HepG2 (cell line): Measurements from ENCODE around the gene UBL5. TPM values are rescaled to one million over a fixed set of nuclear protein-coding genes. Genes with fewer than 3 reads are reported as not detected.
A peak's percentile ranks its signal among the peaks of the same experiment; 100 is the strongest.

Experiments used
- AGO1 ChIP-seq: fragments of 200-400 bp; formaldehyde crosslinking; IDR thresholded peaks from 2 replicates; pipeline ENCODE4 v1.6.1; 2017; ENCODE audit warnings: mild to moderate bottlenecking, low read depth, low read length, moderate library complexity; ENCODE audit not compliant: poor library complexity, severe bottlenecking
- KLF13 ChIP-seq: sonication (generic); formaldehyde crosslinking; IDR thresholded peaks from 2 replicates; pipeline ENCODE4 v1.4.0; 2020; ENCODE audit warnings: mild to moderate bottlenecking, missing genetic modification reagents
- LBX2 ChIP-seq: sonication (generic); formaldehyde crosslinking; IDR thresholded peaks from 2 replicates; pipeline ENCODE4 v1.5.0; 2020; ENCODE audit warnings: missing genetic modification reagents, mild to moderate bottlenecking, borderline replicate concordance
- NFAT5 ChIP-seq: sonication (generic); formaldehyde crosslinking; IDR thresholded peaks from 2 replicates; pipeline ENCODE4 v1.4.0; 2020; ENCODE audit warnings: missing genetic modification reagents
- NPAS2 ChIP-seq: sonication (generic); formaldehyde crosslinking; IDR thresholded peaks from 2 replicates; pipeline ENCODE4 v1.8.0; 2022; ENCODE audit warnings: mild to moderate bottlenecking, missing genetic modification reagents, borderline replicate concordance
- POLR2AphosphoS2 ChIP-seq: IDR thresholded peaks from 2 replicates; pipeline ENCODE4 v1.6.1; 2011; ENCODE audit warnings: low read depth, low read length, improper control_type of control experiment
- REL ChIP-seq: sonication (generic); formaldehyde crosslinking; conservative IDR thresholded peaks from 2 replicates; pipeline ENCODE4 v1.8.0; 2022; ENCODE audit warnings: mild to moderate bottlenecking, missing genetic modification reagents, moderate library complexity
- TARDBP ChIP-seq: sonication (generic); formaldehyde crosslinking; IDR thresholded peaks from 2 replicates; pipeline ENCODE4 v1.8.0; 2022; ENCODE audit warnings: mild to moderate bottlenecking, missing genetic modification reagents
- TOE1 ChIP-seq: sonication (generic); formaldehyde crosslinking; IDR thresholded peaks from 2 replicates; pipeline ENCODE4 v1.4.0; 2020; ENCODE audit warnings: mild to moderate bottlenecking, missing genetic modification reagents
- ZBTB8A ChIP-seq: sonication (generic); formaldehyde crosslinking; IDR thresholded peaks from 2 replicates; pipeline ENCODE4 v1.4.0; 2020; ENCODE audit warnings: mild to moderate bottlenecking, low read depth, missing genetic modification reagents, borderline replicate concordance
- ZMYM4 ChIP-seq: sonication (generic); formaldehyde crosslinking; IDR thresholded peaks from 2 replicates; pipeline ENCODE4 v1.8.1; 2023; ENCODE audit warnings: mild to moderate bottlenecking, missing genetic modification reagents
- ZNF274 ChIP-seq: sonication (generic); formaldehyde crosslinking; IDR thresholded peaks from 2 replicates; pipeline ENCODE4 v1.5.1; 2020; ENCODE audit warnings: mild to moderate bottlenecking, missing genetic modification reagents
- ZNF576 ChIP-seq: sonication (generic); formaldehyde crosslinking; IDR thresholded peaks from 2 replicates; pipeline ENCODE4 v1.4.0; 2020; ENCODE audit warnings: mild to moderate bottlenecking, missing genetic modification reagents
- ZNF577 ChIP-seq: sonication (generic); formaldehyde crosslinking; IDR thresholded peaks from 2 replicates; pipeline ENCODE4 v1.4.0; 2020; ENCODE audit warnings: mild to moderate bottlenecking, low read depth, missing genetic modification reagents, borderline replicate concordance
- ZNF7 ChIP-seq: IDR thresholded peaks from 2 replicates; pipeline ENCODE4 v1.6.1; 2016; ENCODE audit warnings: missing biosample characterization, missing genetic modification reagents
- ZNF761 ChIP-seq: sonication (generic); formaldehyde crosslinking; conservative IDR thresholded peaks from 2 replicates; pipeline ENCODE4 v1.4.0; 2020; ENCODE audit warnings: mild to moderate bottlenecking, missing genetic modification reagents
- ZNF83 ChIP-seq: sonication (generic); formaldehyde crosslinking; IDR thresholded peaks from 2 replicates; pipeline ENCODE4 v1.4.0; 2020; ENCODE audit warnings: missing genetic modification reagents, mild to moderate bottlenecking, borderline replicate concordance
- ZNF879 ChIP-seq: sonication (generic); formaldehyde crosslinking; IDR thresholded peaks from 2 replicates; pipeline ENCODE4 v1.8.1; 2023; ENCODE audit warnings: missing genetic modification reagents
- polyA plus RNA-seq, 8 experiments: library from polyadenylated mRNA; depleted of rRNA in 3 of 8; stranded (reverse) in 7 of 8; unstranded in 1 of 8; fragments of >200 nt; fragmentation: Illumina TruSeq in 4 of 8; extraction: Trizol in 4 of 8; gene quantifications; 2 replicates each; pipeline versions ENCODE4 v1.2.1 to v1.2.3, GENCODE V29; 2011 to 2016; ENCODE audit warnings: low read depth in 4 of 8, missing spikeins in 1 of 8, mixed read lengths in 1 of 8; ENCODE audit not compliant: insufficient read depth in 1 of 8
- total RNA-seq, 5 experiments: library from RNA; depleted of rRNA; stranded (reverse); fragments of >200 nt; fragmentation: Illumina TruSeq; extraction: Trizol; gene quantifications; 2 replicates each; pipeline ENCODE4 v1.2.3, GENCODE V29; 2016; ENCODE audit warnings: low read depth in 1 of 5
- TF ChIP-seq, protein P1 (sequence below): sonication (generic); formaldehyde crosslinking; conservative IDR thresholded peaks from 2 replicates; pipeline ENCODE4 v1.4.0; 2020; ENCODE audit warnings: missing genetic modification reagents

The UBL5 gene
- total and polyA plus RNA-seq, 2 of the 13 experiments (the other 11 are each of a cell fraction or from before 2014, with no cell fraction given) = 373 to 487 TPM

- no peak for TF ChIP-seq ZNF576 (CRISPR knock-in tag)
- peak; percentile 85 for TF ChIP-seq ZMYM4
- 0 out of 2 replicates have a peak, but pooled peaks have one; percentile 34 for TF ChIP-seq ZNF274
- TF ChIP-seq ZNF577 (CRISPR knock-in tag) = no peak
- TF ChIP-seq KLF13 (CRISPR knock-in tag) = no peak
- no peak for TF ChIP-seq AGO1
- no peak for TF ChIP-seq TARDBP (CRISPR knock-in tag)
- TF ChIP-seq NFAT5 (CRISPR knock-in tag) = no peak
- TF ChIP-seq ZNF83 = no peak
- 0 out of 2 replicates have a peak, but pooled peaks have one; percentile 27 for TF ChIP-seq ZNF761 (CRISPR knock-in tag)
- TF ChIP-seq REL = no peak
- no peak for TF ChIP-seq ZNF879 (CRISPR knock-in tag)
- TF ChIP-seq, protein P1, sequence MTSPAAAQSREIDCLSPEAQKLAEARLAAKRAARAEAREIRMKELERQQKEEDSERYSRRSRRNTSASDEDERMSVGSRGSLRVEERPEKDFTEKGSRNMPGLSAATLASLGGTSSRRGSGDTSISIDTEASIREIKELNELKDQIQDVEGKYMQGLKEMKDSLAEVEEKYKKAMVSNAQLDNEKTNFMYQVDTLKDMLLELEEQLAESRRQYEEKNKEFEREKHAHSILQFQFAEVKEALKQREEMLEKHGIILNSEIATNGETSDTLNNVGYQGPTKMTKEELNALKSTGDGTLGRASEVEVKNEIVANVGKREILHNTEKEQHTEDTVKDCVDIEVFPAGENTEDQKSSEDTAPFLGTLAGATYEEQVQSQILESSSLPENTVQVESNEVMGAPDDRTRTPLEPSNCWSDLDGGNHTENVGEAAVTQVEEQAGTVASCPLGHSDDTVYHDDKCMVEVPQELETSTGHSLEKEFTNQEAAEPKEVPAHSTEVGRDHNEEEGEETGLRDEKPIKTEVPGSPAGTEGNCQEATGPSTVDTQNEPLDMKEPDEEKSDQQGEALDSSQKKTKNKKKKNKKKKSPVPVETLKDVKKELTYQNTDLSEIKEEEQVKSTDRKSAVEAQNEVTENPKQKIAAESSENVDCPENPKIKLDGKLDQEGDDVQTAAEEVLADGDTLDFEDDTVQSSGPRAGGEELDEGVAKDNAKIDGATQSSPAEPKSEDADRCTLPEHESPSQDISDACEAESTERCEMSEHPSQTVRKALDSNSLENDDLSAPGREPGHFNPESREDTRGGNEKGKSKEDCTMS = no peak
- no peak for TF ChIP-seq POLR2AphosphoS2
- TF ChIP-seq NPAS2 = no peak
- TF ChIP-seq ZNF7 (CRISPR knock-in tag) = no peak
- TF ChIP-seq LBX2 (CRISPR knock-in tag) = no peak
- no peak; the same call in 1 of the 2 replicates for TF ChIP-seq TOE1 (CRISPR knock-in tag)
- no peak for TF ChIP-seq ZBTB8A
Observed at GRCh38 chr19:9834726-9835506, 7.2 kb downstream of the UBL5 start, which contains the start of gene PIN1 (continued).
